Body of pancreas (tissue), 4 donors: ENCODE results near the gene ACER1.

Experiments
- CTCF ChIP-seq, 7 experiments: fragments of 450-650 bp in 4 of 7; fragments of 200-600 bp in 3 of 7; sonication (generic) in 3 of 7; IDR thresholded peaks; one replicate each; pipeline ENCODE4 v1.5.1; 2016 to 2019; ENCODE audit warnings: antibody characterized with exemption in 7 of 7
- POLR2A ChIP-seq, 3 donors: fragments of 450-650 bp; IDR thresholded peaks; one replicate each; pipeline ENCODE4 v1.6.1; 2016; ENCODE audit warnings: antibody characterized with exemption in 3 of 3, mild to moderate bottlenecking in 2 of 3

GRCh38 chr19:6292006-6292405 is 41.4 kb downstream of the ACER1 start:
- TF ChIP-seq CTCF (IDR thresholded peaks at IDR 0.05) (no peak), POLR2A (IDR thresholded peaks at IDR 0.05) (no peak)
